Fibroblast of lung (primary cell): ENCODE measurements around the gene SPATA6L. TPM values are rescaled to one million over a fixed set of nuclear protein-coding genes. Genes with fewer than 3 reads are reported as not detected.

ENCODE experiments used
- DNase-seq, 2 donors: peaks; one replicate each; pipeline versions ENCODE4 v3.0.0 to v3.0.0-alpha.2; 2010; ENCODE audit warnings: low read depth in 2 of 2
- H2AFZ ChIP-seq: 2 replicates; pipeline ENCODE4 v1.5.1; 2012; ENCODE audit warnings: low read length, control low read depth, inconsistent platforms
- H3K27ac ChIP-seq: 2 replicates; pipeline ENCODE4 v1.5.1; 2011; ENCODE audit warnings: low read length, control low read depth; ENCODE audit not compliant: insufficient read depth
- H3K27me3 ChIP-seq: 2 replicates; pipeline ENCODE4 v1.5.1; 2011; ENCODE audit warnings: mild to moderate bottlenecking, low read length; ENCODE audit not compliant: control insufficient read depth, insufficient read depth
- H3K36me3 ChIP-seq: 2 replicates; pipeline ENCODE4 v1.5.1; 2011; ENCODE audit warnings: low read length; ENCODE audit not compliant: control insufficient read depth, insufficient read depth
- H3K4me1 ChIP-seq: 2 replicates; pipeline ENCODE4 v1.5.1; 2011; ENCODE audit warnings: low read length; ENCODE audit not compliant: control insufficient read depth, insufficient read depth; ENCODE audit errors: extremely low read depth
- H3K4me2 ChIP-seq: 2 replicates; pipeline ENCODE4 v1.5.1; 2011; ENCODE audit warnings: low read length, control low read depth; ENCODE audit not compliant: insufficient read depth; ENCODE audit errors: extremely low read depth
- H3K4me3 ChIP-seq, 4 experiments: fragments of 200-600 bp in 1 of 4; sonication (generic) in 1 of 4; replicated peaks in 1 of 4; 2 replicates each; pipeline ENCODE4 v1.5.1; 2011 to 2016; ENCODE audit warnings: low read length in 4 of 4, low read depth in 3 of 4, mild to moderate bottlenecking in 3 of 4, control low read depth in 2 of 4, inconsistent platforms in 1 of 4, mixed read lengths in 1 of 4; ENCODE audit not compliant: insufficient read depth in 1 of 4; ENCODE audit errors: control extremely low read depth in 1 of 4
- H3K79me2 ChIP-seq: 2 replicates; pipeline ENCODE4 v1.5.1; 2012; ENCODE audit warnings: mild to moderate bottlenecking, low read length, inconsistent platforms; ENCODE audit not compliant: control insufficient read depth, insufficient read depth
- H3K9ac ChIP-seq: 2 replicates; pipeline ENCODE4 v1.5.1; 2011; ENCODE audit warnings: mild to moderate bottlenecking, low read length, control low read depth; ENCODE audit not compliant: insufficient read depth
- H3K9me3 ChIP-seq: 2 replicates; pipeline ENCODE4 v1.5.1; 2012; ENCODE audit warnings: low read depth, low read length; ENCODE audit not compliant: control insufficient read depth, insufficient read depth
- H4K20me1 ChIP-seq: 2 replicates; pipeline ENCODE4 v1.5.1; 2011; ENCODE audit warnings: low read length; ENCODE audit not compliant: control insufficient read depth, insufficient read depth; ENCODE audit errors: extremely low read depth
- EZH2 ChIP-seq: IDR thresholded peaks from 2 replicates; pipeline ENCODE4 v1.5.1; 2012; ENCODE audit warnings: low read length, control low read depth, mild to moderate bottlenecking; ENCODE audit errors: missing control alignments
- polyA plus RNA-seq, 2 donors: library from polyadenylated mRNA; depleted of rRNA in 1 of 2; stranded (reverse) in 1 of 2; unstranded in 1 of 2; fragments of >200 nt; gene quantifications; 2 replicates each; pipeline ENCODE4 v1.2.1, GENCODE V29; 2011 to 2012; ENCODE audit warnings: missing spikeins in 1 of 2
- total RNA-seq: library from RNA; depleted of rRNA; stranded (reverse); fragments of >200 nt; gene quantifications from 2 replicates; pipeline ENCODE4 v1.2.1, GENCODE V29; 2014
- TF ChIP-seq, protein P1 (sequence below), 2 donors: IDR thresholded peaks in 1 of 2; conservative IDR thresholded peaks in 1 of 2; 1 replicate in 1 of 2; 2 replicates in 1 of 2; pipeline ENCODE4 v1.5.1; 2011 to 2012; ENCODE audit warnings: low read length in 2 of 2, control low read depth in 1 of 2, inconsistent platforms in 1 of 2, low read depth in 1 of 2, mild to moderate bottlenecking in 1 of 2

SPATA6L gene
- total and polyA plus RNA-seq, 2 donors (not counting 1 experiment from before 2014, with no cell fraction given): 0.54 to 1.2 TPM

- no peak overlapping the region for H3K27ac ChIP-seq
Measured at GRCh38 chr9:4662989-4663792, 3.1 kb downstream of the SPATA6L start.

GRCh38 chr9:4662108-4662988 lies 3.9 kb downstream of the SPATA6L start, which contains the start of gene PLPP6:
Gene PLPP6, plus strand, starts transcription at chr9:4662294. Its CDS starts 82 bp downstream, at chr9:4662376.
- Histone ChIP-seq H3K79me2 (no peaks in the 10 kb centered on the region), H3K4me2 (peak within 1 kb of the TSS; percentile 94), H3K27me3 (no peaks in the 10 kb centered on the region), H4K20me1 (no peaks in the 10 kb centered on the region), H3K9ac (peak within 1 kb of the TSS; percentile 73), H3K36me3 (no peaks in the 10 kb centered on the region), H3K9me3 (no peaks in the 10 kb centered on the region), H3K27ac (peak within 1 kb of the TSS; percentile 44), H2AFZ (peak within 1 kb of the TSS; percentile 72), H3K4me1 (peaks cover 13% of the 10 kb centered on the region), H3K4me3 (peak within 1 kb of the TSS; percentile 56 to 79 (median 70))
- TF ChIP-seq, protein P1, sequence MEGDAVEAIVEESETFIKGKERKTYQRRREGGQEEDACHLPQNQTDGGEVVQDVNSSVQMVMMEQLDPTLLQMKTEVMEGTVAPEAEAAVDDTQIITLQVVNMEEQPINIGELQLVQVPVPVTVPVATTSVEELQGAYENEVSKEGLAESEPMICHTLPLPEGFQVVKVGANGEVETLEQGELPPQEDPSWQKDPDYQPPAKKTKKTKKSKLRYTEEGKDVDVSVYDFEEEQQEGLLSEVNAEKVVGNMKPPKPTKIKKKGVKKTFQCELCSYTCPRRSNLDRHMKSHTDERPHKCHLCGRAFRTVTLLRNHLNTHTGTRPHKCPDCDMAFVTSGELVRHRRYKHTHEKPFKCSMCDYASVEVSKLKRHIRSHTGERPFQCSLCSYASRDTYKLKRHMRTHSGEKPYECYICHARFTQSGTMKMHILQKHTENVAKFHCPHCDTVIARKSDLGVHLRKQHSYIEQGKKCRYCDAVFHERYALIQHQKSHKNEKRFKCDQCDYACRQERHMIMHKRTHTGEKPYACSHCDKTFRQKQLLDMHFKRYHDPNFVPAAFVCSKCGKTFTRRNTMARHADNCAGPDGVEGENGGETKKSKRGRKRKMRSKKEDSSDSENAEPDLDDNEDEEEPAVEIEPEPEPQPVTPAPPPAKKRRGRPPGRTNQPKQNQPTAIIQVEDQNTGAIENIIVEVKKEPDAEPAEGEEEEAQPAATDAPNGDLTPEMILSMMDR (conservative IDR thresholded peaks at IDR 0.05 in 1 of 2, IDR thresholded peaks at IDR 0.05 in 1 of 2; ENCODE audit: low read depth in 1 of 2, low read length in 2 of 2): peak; percentile 50 to 62
- no peak for TF ChIP-seq EZH2
- peak; percentile 80 for DNase-seq

More at GRCh38 chr9:4662989-4663792, 3.1 kb downstream of the SPATA6L start:
- no peak for TF ChIP-seq EZH2
- TF ChIP-seq, protein P1 (conservative IDR thresholded peaks at IDR 0.05 in 1 of 2, IDR thresholded peaks at IDR 0.05 in 1 of 2; ENCODE audit: low read depth in 1 of 2, low read length in 2 of 2): no peak
- Histone ChIP-seq H3K36me3 (no peaks in the 10 kb centered on the region), H3K9ac (peak overlapping the region; percentile 73), H3K9me3 (no peaks in the 10 kb centered on the region), H2AFZ (peak overlapping the region; percentile 17), H3K4me2 (peak overlapping the region; percentile 94), H3K27me3 (no peaks in the 10 kb centered on the region), H4K20me1 (no peaks in the 10 kb centered on the region), H3K79me2 (no peaks in the 10 kb centered on the region), H3K4me3 (peak overlapping the region; percentile 56 to 79 (median 70)), H3K4me1 (peaks cover 13% of the 10 kb centered on the region)
- DNase-seq: no peak

GRCh38 chr9:4661611-4662010 lies 4.7 kb downstream of the SPATA6L start:
- Histone ChIP-seq H3K9ac (no peak overlapping the region), H2AFZ (peak overlapping the region; percentile 63), H3K79me2 (no peaks in the 10 kb centered on the region), H3K4me1 (peaks cover 13% of the 10 kb centered on the region), H3K27ac (peak overlapping the region; percentile 44), H4K20me1 (no peaks in the 10 kb centered on the region), H3K27me3 (no peaks in the 10 kb centered on the region), H3K9me3 (no peaks in the 10 kb centered on the region), H3K36me3 (no peaks in the 10 kb centered on the region), H3K4me2 (peak overlapping the region; percentile 94), H3K4me3 (peak overlapping the region; percentile 56 to 79 (median 70))
- no peak for TF ChIP-seq EZH2
- TF ChIP-seq, protein P1 (conservative IDR thresholded peaks at IDR 0.05 in 1 of 2, IDR thresholded peaks at IDR 0.05 in 1 of 2; ENCODE audit: low read depth in 1 of 2, low read length in 2 of 2): no peak
- DNase-seq: peak in 1 of 2 donors; percentile 72
